ENCODE data around the gene CLEC20A. TPM values are rescaled to one million over a fixed set of nuclear protein-coding genes. Genes with fewer than 3 reads are reported as not detected.

The CLEC20A gene
- total and polyA plus RNA-seq, 2 of the 8 experiments (the other 6 are each of a cell fraction or from before 2014, with no cell fraction given) = not detected

- Histone ChIP-seq H3K36me3 (ENCODE audit: control insufficient read depth in 2 of 4, insufficient read depth in 4 of 4, low read length in 3 of 4) (no peaks in the 10 kb centered on the region), H3K4me1 (replicated peaks in 1 of 4; ENCODE audit: control insufficient read depth in 3 of 4, insufficient read depth in 4 of 4, low read length in 3 of 4) (no peaks in the 10 kb centered on the region; a peak in 1 of 7 replicates), H3K23ac (ENCODE audit: insufficient read length) (no peak overlapping the region), H3K79me2 (ENCODE audit: control insufficient read depth in 1 of 2, insufficient read depth in 2 of 2, low read length in 2 of 2) (no peaks in the 10 kb centered on the region), H2BK20ac (ENCODE audit: low read length) (no peak overlapping the region), H4K5ac (ENCODE audit: insufficient read length, low read depth, low read length) (no peak overlapping the region), H3K27ac (ENCODE audit: low read depth, low read length) (no peak overlapping the region), H4K8ac (ENCODE audit: extremely low read depth, insufficient read depth, low read length) (no peak overlapping the region), H3K27me3 (replicated peaks in 1 of 4; ENCODE audit: control insufficient read depth in 3 of 4, extremely low read depth in 1 of 4, insufficient read depth in 3 of 4, low read length in 3 of 4) (no peaks in the 10 kb centered on the region), H3K9ac (replicated peaks in 1 of 4; ENCODE audit: extremely low read depth in 1 of 4, low read depth in 3 of 4, low read length in 3 of 4) (no peak overlapping the region), H3K79me1 (ENCODE audit: low read depth, low read length) (no peaks in the 10 kb centered on the region), H4K20me1 (replicated peaks in 1 of 2; ENCODE audit: control insufficient read depth in 1 of 2, insufficient read depth in 2 of 2, low read length in 2 of 2) (no peaks in the 10 kb centered on the region), H2AFZ (ENCODE audit: low read length) (no peak overlapping the region), H3K4me2 (ENCODE audit: insufficient read depth in 1 of 2, low read depth in 2 of 2, low read length in 2 of 2) (no peak overlapping the region), H2BK5ac (ENCODE audit: low read depth, low read length) (no peak overlapping the region), H2BK120ac (replicated peaks; ENCODE audit: low read depth, low read length) (no peak overlapping the region), H3K14ac (ENCODE audit: insufficient read length) (no peak overlapping the region), H3K56ac (replicated peaks; ENCODE audit: insufficient read length, low read depth, low read length) (no peak overlapping the region), H3K9me3 (ENCODE audit: insufficient read depth in 2 of 2, low read depth in 1 of 2, low read length in 1 of 2) (no peaks in the 10 kb centered on the region), H2AK5ac (ENCODE audit: low read depth, low read length) (no peak overlapping the region), H4K91ac (replicated peaks; ENCODE audit: insufficient read length, low read length) (no peak overlapping the region), H3K4ac (replicated peaks; ENCODE audit: insufficient read length, low read depth, low read length) (no peak overlapping the region), H2BK15ac (ENCODE audit: low read length) (no peak overlapping the region), H3K4me3 (ENCODE audit: extremely low read depth in 1 of 4, insufficient read depth in 2 of 4, low read depth in 3 of 4, low read length in 4 of 4) (no peak overlapping the region), H3K23me2 (ENCODE audit: low read depth, low read length) (no peaks in the 10 kb centered on the region; the same call in none of the 2 replicates), H3K18ac (ENCODE audit: extremely low read depth, low read length) (no peak overlapping the region), H2BK12ac (ENCODE audit: low read depth, low read length) (no peak overlapping the region)
- CTCF ChIA-PET (ENCODE audit: partially characterized antibody) = interaction anchor here (0.6 to 13.1 kb wide), 13 partner anchors 9 to 1081 kb away, joined by 3 to 238 read pairs (median 4); partner anchors contain the start of gene TEX35
- DNase-seq (ENCODE audit: low read depth in 1 of 2, low spot score in 2 of 2) = no peak
- POLR2A ChIA-PET (ENCODE audit: partially characterized antibody) = no interaction called here
- WGBS, 2 experiments (ENCODE audit: extremely low coverage in 1 of 2, insufficient coverage in 1 of 2, insufficient read length in 1 of 2, insufficient replicate concordance in 2 of 2, low coverage in 1 of 2, low lambda C conversion rate in 2 of 2, missing lambda C conversion rate in 1 of 2) = 96% methylated on average over 5 of the region's 5 CpGs; no CpG with 5 or more reads in 1 of the 2 experiments
- no peak for FAIRE-seq
- TF ChIP-seq E2F6 (IDR thresholded peaks at IDR 0.05) (no peak), EGR1 (IDR thresholded peaks at IDR 0.05; ENCODE audit: borderline replicate concordance, low read depth, low read length) (no peak), CTCF (IDR thresholded peaks at IDR 0.05; ENCODE audit: control extremely low read depth in 1 of 3, insufficient read depth in 1 of 3, low read depth in 1 of 3, low read length in 3 of 3) (no peak), SRF (IDR thresholded peaks at IDR 0.05; ENCODE audit: low read depth, low read length) (no peak), SIX5 (IDR thresholded peaks at IDR 0.05; ENCODE audit: low read depth, low read length) (no peak), NANOG (IDR thresholded peaks at IDR 0.05; ENCODE audit: insufficient read depth, low read depth, low read length, poor library complexity, severe bottlenecking) (no peak), NRF1 (IDR thresholded peaks at IDR 0.05; ENCODE audit: low read depth, low read length) (no peak), SIN3A (conservative IDR thresholded peaks at IDR 0.05 in 1 of 2, IDR thresholded peaks at IDR 0.05 in 1 of 2; ENCODE audit: low read depth in 1 of 2, low read length in 2 of 2) (no peak), SP2 (IDR thresholded peaks at IDR 0.05; ENCODE audit: low read length) (no peak), SP1 (IDR thresholded peaks at IDR 0.05; ENCODE audit: low read depth, low read length) (no peak), SAP30 (IDR thresholded peaks at IDR 0.05; ENCODE audit: insufficient read depth, insufficient replicate concordance, low read length) (no peak)
Measured at GRCh38 chr1:178502856-178503255, 6.1 kb upstream of the CLEC20A start.

Data from H1 (cell line).